Endothelial cell of umbilical vein (primary cell): ENCODE results near the gene DGKI. TPM values are rescaled to one million over a fixed set of nuclear protein-coding genes. Genes with fewer than 3 reads are reported as not detected.

ENCODE experiments used
- BruUV-seq: library from RNA; stranded (reverse); fragments of 400-500 nt; replicated peaks from 2 replicates; lab custom pipeline; 2021; lab: Mats Ljungman, UMichigan
- CTCF ChIA-PET: fragments of 300-600, 350-600 bp; sonication (Branson Sonifier 250); formaldehyde crosslinking; loops from one replicate; lab custom pipeline; 2021; ENCODE audit warnings: antibody characterized with exemption, inconsistent platforms; lab: Charles Lee
- POLR2A ChIA-PET: fragments of 300-600, 350-600 bp; sonication (Branson Sonifier 250); formaldehyde crosslinking; loops from one replicate; lab custom pipeline; 2021; ENCODE audit warnings: antibody characterized with exemption, inconsistent platforms; lab: Charles Lee
- DNase-seq: peaks from one replicate; pipeline ENCODE4 v3.0.0-alpha.2; 2011; ENCODE audit warnings: low read depth, low spot score
- FAIRE-seq: peaks from 2 replicates; lab custom pipeline; 2011; peaks lifted over from hg19 to GRCh38; lab: Jason Lieb, UNC
- H2AFZ ChIP-seq: 2 replicates; pipeline ENCODE4 v1.6.0; 2012; ENCODE audit warnings: low read depth, low read length, control low read depth, inconsistent platforms
- H3K27ac ChIP-seq: 2 replicates; pipeline ENCODE4 v1.5.1; 2011; ENCODE audit warnings: low read depth, mild to moderate bottlenecking, control low read depth, low read length, moderate library complexity; ENCODE audit not compliant: insufficient read depth
- H3K27me3 ChIP-seq, 2 experiments: 2 replicates each; pipeline versions ENCODE4 v1.6.0 to v1.6.1; 2011; ENCODE audit warnings: low read length in 2 of 2, mixed read lengths in 1 of 2; ENCODE audit not compliant: control insufficient read depth in 2 of 2, insufficient read depth in 2 of 2
- H3K36me3 ChIP-seq, 2 experiments: 2 replicates in 1 of 2; 3 replicates in 1 of 2; pipeline ENCODE4 v1.5.1; 2011; ENCODE audit warnings: low read length in 2 of 2, mild to moderate bottlenecking in 1 of 2, moderate library complexity in 1 of 2; ENCODE audit not compliant: control insufficient read depth in 2 of 2, insufficient read depth in 2 of 2; ENCODE audit errors: extremely low read depth in 1 of 2
- H3K4me1 ChIP-seq: 3 replicates; pipeline ENCODE4 v1.5.1; 2011; ENCODE audit warnings: mild to moderate bottlenecking, low read length; ENCODE audit not compliant: control insufficient read depth, insufficient read depth; ENCODE audit errors: extremely low read depth
- H3K4me2 ChIP-seq: 2 replicates; pipeline ENCODE4 v1.6.1; 2011; ENCODE audit warnings: low read length, control low read depth, mixed read lengths; ENCODE audit not compliant: insufficient read depth
- H3K4me3 ChIP-seq, 3 experiments: fragments of 200-600 bp in 1 of 3; sonication (generic), shearing (Covaris generic) in 1 of 3; replicated peaks in 1 of 3; 2 replicates each; pipeline ENCODE4 v1.5.1; 2011 to 2016; ENCODE audit warnings: control low read depth in 3 of 3, low read length in 3 of 3, mild to moderate bottlenecking in 2 of 3, inconsistent platforms in 1 of 3, low read depth in 1 of 3, moderate library complexity in 1 of 3; ENCODE audit not compliant: insufficient read depth in 1 of 3
- H3K79me2 ChIP-seq: 2 replicates; pipeline ENCODE4 v1.6.0; 2012; ENCODE audit warnings: low read length, inconsistent platforms; ENCODE audit not compliant: control insufficient read depth, insufficient read depth
- H3K9ac ChIP-seq: replicated peaks from 2 replicates; pipeline ENCODE3; 2011; ENCODE audit warnings: low read length, control low read depth; ENCODE audit not compliant: insufficient read depth; ENCODE audit errors: extremely low read depth
- H3K9me1 ChIP-seq: replicated peaks from 3 replicates; pipeline ENCODE4 v1.6.0; 2011; ENCODE audit warnings: mild to moderate bottlenecking, low read length; ENCODE audit not compliant: control insufficient read depth, insufficient read depth; ENCODE audit errors: extremely low read depth
- H3K9me3 ChIP-seq: replicated peaks from 2 replicates; pipeline ENCODE4 v1.5.1; 2012; ENCODE audit warnings: low read length, inconsistent platforms; ENCODE audit not compliant: control insufficient read depth, insufficient read depth
- H4K20me1 ChIP-seq: replicated peaks from 2 replicates; pipeline ENCODE3; 2011; ENCODE audit warnings: mild to moderate bottlenecking, low read length; ENCODE audit not compliant: control insufficient read depth, insufficient read depth; ENCODE audit errors: extremely low read depth
- CTCF ChIP-seq, 2 donors: IDR thresholded peaks; 1 replicate in 1 of 2; 2 replicates in 1 of 2; pipeline ENCODE4 v1.5.1; 2011; ENCODE audit warnings: low read length in 2 of 2, mild to moderate bottlenecking in 2 of 2, moderate library complexity in 2 of 2, control low read depth in 1 of 2, inconsistent platforms in 1 of 2, low read depth in 1 of 2; ENCODE audit not compliant: insufficient read depth in 1 of 2; ENCODE audit errors: extremely low read depth in 1 of 2
- EZH2 ChIP-seq: IDR thresholded peaks from 2 replicates; pipeline ENCODE4 v1.6.1; 2012; ENCODE audit warnings: borderline replicate concordance, low read depth, mild to moderate bottlenecking, moderate library complexity, low read length, inconsistent platforms; ENCODE audit not compliant: severe bottlenecking
- FOS ChIP-seq: IDR thresholded peaks from 2 replicates; pipeline ENCODE4 v1.6.1; 2011; ENCODE audit warnings: mild to moderate bottlenecking, low read length, moderate library complexity, borderline replicate concordance; ENCODE audit not compliant: insufficient read depth
- GATA2 ChIP-seq: IDR thresholded peaks from 2 replicates; pipeline ENCODE4 v1.7.0; 2011; ENCODE audit warnings: low read depth, mild to moderate bottlenecking, moderate library complexity, mixed read lengths, low read length; ENCODE audit not compliant: insufficient read length, insufficient read depth
- JUN ChIP-seq: IDR thresholded peaks from 2 replicates; pipeline ENCODE4 v1.6.1; 2011; ENCODE audit warnings: borderline replicate concordance, low read depth; ENCODE audit not compliant: insufficient read length, insufficient read depth
- MAX ChIP-seq: IDR thresholded peaks from 2 replicates; pipeline ENCODE4 v1.6.1; 2011; ENCODE audit not compliant: insufficient read depth, insufficient read length
- MYC ChIP-seq: IDR thresholded peaks from one replicate; pipeline ENCODE4 v1.6.1; 2011; ENCODE audit warnings: mild to moderate bottlenecking, low read depth, low read length
- POLR2A ChIP-seq: IDR thresholded peaks from 2 replicates; pipeline ENCODE4 v1.6.1; 2012; ENCODE audit warnings: low read depth, mild to moderate bottlenecking, control low read depth, low read length
- POLR2AphosphoS5 ChIP-seq: IDR thresholded peaks from 2 replicates; pipeline ENCODE4 v1.6.1; 2012; ENCODE audit warnings: low read depth, mild to moderate bottlenecking, control low read depth, low read length, moderate library complexity; ENCODE audit not compliant: insufficient read depth
- dilution Hi-C: fragments of 300-500 bp; cut with MboI; formaldehyde crosslinking; loops from one replicate; pipeline ENCODE4 v1.15.0; 2019; ENCODE audit warnings: low sequenced_read_pairs; ENCODE audit not compliant: extremely low pct_ligation_motif_present
- intact Hi-C: fragments of 100-400 bp; cut with micrococcal nuclease; formaldehyde crosslinking; loops from one replicate; pipeline ENCODE4 v1.10.0; 2022
- polyA plus RNA-seq, 4 experiments: library from polyadenylated mRNA; depleted of rRNA in 3 of 4; stranded (reverse) in 3 of 4; unstranded in 1 of 4; fragments of >200 nt; gene quantifications; 2 replicates each; pipeline versions ENCODE4 v1.2.1 to v1.2.3, GENCODE V29; 2011 to 2012; ENCODE audit warnings: missing spikeins in 1 of 4
- total RNA-seq: library from RNA; stranded (reverse); gene quantifications from 2 replicates; pipeline ENCODE4 v1.2.3, GENCODE V29; 2021

DGKI gene
- total and polyA plus RNA-seq, 2 donors (not counting 3 experiments of a cell fraction or from before 2014, with no cell fraction given): 0.11 to 0.51 TPM

- ChIA-PET CTCF (no interaction called here), POLR2A (no interaction called here)
- no peaks in the 10 kb centered on the region for H3K9me1 ChIP-seq
- TF ChIP-seq JUN (no peak), CTCF (IDR thresholded peaks at IDR 0.05; ENCODE audit: extremely low read depth in 1 of 2, insufficient read depth in 1 of 2, low read depth in 1 of 2, low read length in 2 of 2) (no peak), MYC (no peak), FOS (no peak), GATA2 (no peak), MAX (no peak), EZH2 (no peak), POLR2A (no peak), POLR2AphosphoS5 (no peak)
- peaks cover 12% of the 10 kb centered on the region for H3K4me1 ChIP-seq
- H3K4me2 ChIP-seq: no peak overlapping the region
- no peaks in the 10 kb centered on the region for H4K20me1 ChIP-seq
- no peak for FAIRE-seq
- H3K27me3 ChIP-seq: no peaks in the 10 kb centered on the region
- no peaks in the 10 kb centered on the region for H3K36me3 ChIP-seq
- no peaks in the 10 kb centered on the region for H3K79me2 ChIP-seq
- dilution Hi-C loops (no loop called here), intact Hi-C loops (no loop called here)
- BruUV-seq: no TSS peak
- no peak for DNase-seq
- no peak overlapping the region for H3K27ac ChIP-seq
- no peak overlapping the region for H3K4me3 ChIP-seq
- H3K9me3 ChIP-seq: no peaks in the 10 kb centered on the region
- no peak overlapping the region for H3K9ac ChIP-seq
- no peak overlapping the region for H2AFZ ChIP-seq
Observed at GRCh38 chr7:137691566-137691965, 155.2 kb downstream of the DGKI start.
